Uterus (tissue), 2 donors: ENCODE measurements around the gene LBHD2.

ENCODE experiments used
- POLR2A ChIP-seq, 2 donors: fragments of 450-650 bp; IDR thresholded peaks; one replicate each; pipeline ENCODE4 v1.6.1; 2016; ENCODE audit warnings: antibody characterized with exemption in 2 of 2, mild to moderate bottlenecking in 1 of 2, moderate library complexity in 1 of 2
- TF ChIP-seq, protein P1 (sequence below), 4 experiments: fragments of 200-600 bp in 2 of 4; fragments of 450-650 bp in 2 of 4; sonication (generic) in 2 of 4; IDR thresholded peaks; one replicate each; pipeline ENCODE4 v1.5.1; 2016 to 2019; ENCODE audit warnings: antibody characterized with exemption in 4 of 4, mild to moderate bottlenecking in 2 of 4, moderate library complexity in 1 of 4

DNA sequence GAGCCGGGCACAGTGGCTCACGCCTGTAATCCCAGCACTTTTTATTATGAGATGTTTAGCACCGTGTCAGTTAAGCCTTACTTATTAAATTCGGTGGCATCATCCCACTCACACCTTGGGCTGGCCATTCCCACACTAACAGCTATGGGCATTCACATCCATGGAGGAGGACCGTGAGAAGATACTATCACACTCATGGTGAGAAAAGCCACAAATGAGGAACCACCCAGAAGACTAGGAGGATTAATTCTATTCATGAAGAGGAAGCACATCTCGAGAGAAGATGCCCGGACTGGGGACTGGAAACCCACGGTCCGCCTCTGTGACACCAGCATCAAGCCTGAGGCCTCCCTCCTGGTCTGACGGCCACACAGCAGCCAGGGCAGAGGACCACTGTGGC lies 31.6 kb upstream of the LBHD2 start:
- TF ChIP-seq, protein P1, sequence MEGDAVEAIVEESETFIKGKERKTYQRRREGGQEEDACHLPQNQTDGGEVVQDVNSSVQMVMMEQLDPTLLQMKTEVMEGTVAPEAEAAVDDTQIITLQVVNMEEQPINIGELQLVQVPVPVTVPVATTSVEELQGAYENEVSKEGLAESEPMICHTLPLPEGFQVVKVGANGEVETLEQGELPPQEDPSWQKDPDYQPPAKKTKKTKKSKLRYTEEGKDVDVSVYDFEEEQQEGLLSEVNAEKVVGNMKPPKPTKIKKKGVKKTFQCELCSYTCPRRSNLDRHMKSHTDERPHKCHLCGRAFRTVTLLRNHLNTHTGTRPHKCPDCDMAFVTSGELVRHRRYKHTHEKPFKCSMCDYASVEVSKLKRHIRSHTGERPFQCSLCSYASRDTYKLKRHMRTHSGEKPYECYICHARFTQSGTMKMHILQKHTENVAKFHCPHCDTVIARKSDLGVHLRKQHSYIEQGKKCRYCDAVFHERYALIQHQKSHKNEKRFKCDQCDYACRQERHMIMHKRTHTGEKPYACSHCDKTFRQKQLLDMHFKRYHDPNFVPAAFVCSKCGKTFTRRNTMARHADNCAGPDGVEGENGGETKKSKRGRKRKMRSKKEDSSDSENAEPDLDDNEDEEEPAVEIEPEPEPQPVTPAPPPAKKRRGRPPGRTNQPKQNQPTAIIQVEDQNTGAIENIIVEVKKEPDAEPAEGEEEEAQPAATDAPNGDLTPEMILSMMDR (IDR thresholded peaks at IDR 0.05) = no peak
- no peak for TF ChIP-seq POLR2A (IDR thresholded peaks at IDR 0.05)
